NOMO-1 treated with dmso at 0.1 percent for 144 hours (cell line): Measurements from ENCODE around the gene CROT.

ENCODE experiments used
- DNase-seq: peaks from one replicate; lab custom pipeline; 2025; ENCODE audit not compliant: unreplicated experiment; lab: John Stamatoyannopoulos, UW

The CROT gene

DNA sequence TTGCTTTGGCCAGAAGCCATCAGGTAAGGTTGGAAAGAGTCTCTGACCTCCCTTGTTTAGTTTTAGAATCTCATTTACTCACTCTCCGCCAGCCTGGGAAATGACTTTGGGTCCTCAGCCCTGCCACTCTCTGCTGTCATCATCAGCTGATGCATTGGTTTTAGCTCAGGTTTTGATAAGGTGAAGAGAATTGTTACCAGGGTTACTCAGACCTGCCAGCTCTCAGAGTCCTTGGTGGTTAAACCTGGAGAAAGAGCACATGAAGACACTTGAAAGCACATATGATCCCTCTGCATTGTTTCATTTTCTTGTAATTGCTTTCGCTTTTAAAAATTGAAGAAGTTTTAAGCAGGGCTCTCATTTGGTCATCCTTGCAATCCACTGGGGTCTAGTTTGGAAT lies 4.0 kb upstream of the CROT start:
- no peak for DNase-seq

DNA sequence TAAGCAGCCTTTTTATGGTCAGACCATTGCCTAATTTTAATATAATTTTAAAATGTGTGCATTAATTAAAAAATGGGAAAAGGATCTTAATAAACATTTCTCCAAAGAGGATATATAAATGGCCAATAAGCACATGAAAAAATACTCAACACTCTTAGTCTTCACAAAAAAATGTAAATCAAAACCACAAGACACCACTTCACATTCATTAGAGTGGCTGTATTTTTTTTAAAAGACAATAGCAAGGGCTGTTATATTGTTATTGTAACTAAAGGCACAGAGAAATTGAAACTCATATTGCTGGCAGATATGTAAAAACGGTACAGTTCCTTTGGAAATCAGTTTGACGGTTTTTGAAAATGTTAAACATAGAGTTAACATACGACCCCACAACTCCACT lies 3.2 kb upstream of the CROT start:
- no peak for DNase-seq

DNA sequence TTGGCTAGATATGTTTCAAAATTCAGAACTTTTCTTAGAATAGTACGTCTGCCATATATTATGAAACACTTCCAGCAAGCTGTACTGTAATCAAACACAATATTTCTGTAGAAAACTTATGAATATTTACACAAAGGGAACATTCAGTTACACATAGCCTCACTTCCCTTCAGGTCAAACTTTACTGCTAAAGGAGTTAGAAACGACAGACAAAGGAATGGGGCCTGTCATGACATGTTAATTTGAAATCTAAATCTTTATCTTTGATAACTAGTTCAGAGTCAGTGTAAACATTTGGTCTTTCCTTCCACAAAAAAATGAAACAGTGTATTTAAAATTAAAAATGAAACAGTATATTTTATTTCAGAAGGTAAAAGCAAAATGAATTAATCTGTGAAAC lies 1.0 kb upstream of the CROT start:
- DNase-seq, result no peak

DNA sequence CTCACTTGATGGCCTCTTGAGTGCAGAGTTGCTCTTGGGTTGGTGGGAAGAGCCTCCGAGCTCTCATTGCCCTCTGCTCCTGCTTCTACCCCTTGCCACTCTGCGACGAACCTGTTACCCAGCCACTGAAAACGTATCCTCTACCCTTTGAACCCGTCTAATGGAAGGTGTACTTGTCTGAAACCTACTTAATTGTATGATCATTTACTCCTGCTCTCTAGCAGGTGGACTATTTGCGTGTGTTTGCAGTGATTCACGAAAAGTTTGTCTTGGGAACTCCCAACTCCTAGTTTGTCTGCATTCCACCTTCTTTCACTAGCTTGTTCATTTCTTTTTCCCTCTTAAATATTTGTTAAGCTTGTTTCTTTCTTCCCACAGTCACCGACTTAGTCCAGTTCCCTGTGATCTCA lies 503 bp downstream of the CROT start:
- DNase-seq, result no peak

DNA sequence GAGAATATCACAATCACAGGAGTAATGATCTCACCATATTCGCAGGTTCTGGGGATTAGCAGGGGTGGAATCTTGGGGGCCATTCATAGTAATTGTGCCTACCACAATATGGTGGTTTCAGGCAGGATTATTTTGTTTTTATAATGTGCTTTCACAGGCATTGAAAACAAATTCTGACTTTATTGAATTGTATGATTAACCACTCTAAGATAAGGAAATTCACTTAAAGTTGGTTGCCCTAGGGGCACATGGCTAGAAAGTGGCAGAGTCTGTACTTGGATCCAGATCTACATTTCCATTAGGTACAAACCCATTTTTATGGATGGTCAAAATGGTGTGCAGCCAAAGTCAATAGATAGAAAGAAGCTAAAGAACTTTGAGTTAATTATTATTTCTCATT lies 1.7 kb downstream of the CROT start:
- DNase-seq, result no peak

DNA sequence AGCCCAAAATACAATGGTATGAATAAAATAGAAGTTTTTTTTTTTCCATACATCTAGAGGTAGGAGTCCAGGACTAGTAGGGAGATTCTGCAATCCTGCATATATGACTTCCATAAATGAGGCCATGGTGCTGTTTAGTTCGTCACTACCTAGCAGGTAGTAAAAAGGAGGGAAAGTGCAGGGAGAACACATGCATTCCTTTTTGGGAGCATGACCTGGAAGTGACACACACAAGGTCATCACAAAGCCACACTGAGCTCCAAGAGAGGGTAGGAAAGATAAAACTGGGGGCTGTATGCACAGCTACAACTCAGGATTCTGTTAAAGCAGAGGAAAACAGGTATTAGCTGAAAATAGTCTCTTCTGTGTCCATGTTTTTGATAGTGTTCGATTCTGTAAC lies 2.2 kb downstream of the CROT start:
- no peak for DNase-seq

DNA sequence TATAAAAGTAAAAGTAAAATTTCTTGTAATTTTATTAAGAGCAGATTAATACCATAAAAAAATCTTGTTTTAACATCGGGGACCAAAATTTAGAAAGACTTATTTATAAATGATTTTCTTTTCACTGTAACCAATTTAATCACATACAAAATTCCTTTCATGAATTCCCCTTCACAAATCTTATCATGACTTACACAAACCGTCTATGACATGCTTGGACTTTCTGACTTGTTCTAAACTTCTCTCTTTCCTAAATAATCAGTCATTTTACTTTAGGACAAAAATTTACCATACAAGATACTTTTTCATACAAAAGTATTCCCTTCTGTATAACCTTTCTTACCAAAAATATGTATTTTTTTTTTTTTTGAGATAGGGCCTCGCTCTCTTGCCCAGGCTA lies 9.3 kb downstream of the CROT start:
- DNase-seq, result no peak

DNA sequence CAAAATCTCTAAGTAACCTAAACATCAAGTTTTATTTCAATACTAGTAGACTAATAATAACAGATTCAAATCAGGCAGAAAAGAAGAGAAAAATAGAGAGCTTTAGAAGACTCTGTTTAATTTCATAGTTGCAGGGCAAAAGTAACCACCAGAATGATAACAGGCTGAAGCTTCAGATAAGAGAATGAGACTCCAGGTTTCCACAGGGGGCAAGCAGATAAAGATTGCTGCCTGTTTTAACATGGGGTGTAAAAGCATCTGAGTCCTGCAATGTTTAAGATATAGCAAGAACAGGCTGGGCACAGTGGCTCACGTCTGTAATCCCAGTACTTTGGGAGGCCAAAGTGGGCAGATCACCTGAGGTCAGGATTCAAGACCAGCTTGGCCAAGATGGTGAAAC lies 11.0 kb downstream of the CROT start:
- DNase-seq, result no peak

DNA sequence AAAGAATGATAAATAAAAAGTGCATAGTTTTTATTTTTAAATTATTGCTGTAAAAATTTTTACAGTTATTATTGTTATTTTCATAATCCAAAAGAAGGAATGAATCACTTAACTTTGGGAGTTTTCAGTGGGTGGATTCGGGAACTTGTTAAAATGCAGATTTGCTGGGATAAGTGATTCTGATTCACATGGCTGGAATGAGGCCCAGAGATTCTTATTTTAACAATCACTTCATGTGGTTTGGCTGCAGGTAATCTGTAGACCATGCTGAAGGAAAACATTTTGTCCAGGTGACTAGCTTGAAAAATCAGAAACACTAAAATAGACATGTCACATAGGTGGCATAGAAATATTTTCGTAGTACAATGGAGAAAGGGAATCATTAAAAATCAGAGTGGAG lies 13.9 kb downstream of the CROT start:
- no peak for DNase-seq

DNA sequence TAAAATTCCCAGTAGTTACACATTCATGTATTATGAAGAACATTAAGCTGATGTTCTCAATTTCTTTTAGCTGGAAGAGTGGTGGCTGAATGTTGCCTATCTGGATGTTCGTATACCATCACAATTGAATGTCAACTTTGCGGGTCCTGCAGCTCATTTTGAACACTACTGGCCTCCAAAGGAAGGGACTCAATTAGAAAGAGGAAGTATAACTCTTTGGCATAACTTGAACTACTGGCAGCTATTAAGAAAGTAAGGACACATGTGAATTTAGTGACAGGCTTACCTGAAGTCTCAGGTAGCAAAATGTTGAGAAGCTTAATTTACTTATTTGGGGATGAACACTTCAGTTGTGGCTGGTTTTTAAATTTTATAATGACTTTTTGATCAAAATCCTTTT lies 15.9 kb downstream of the CROT start:
- no peak for DNase-seq

DNA sequence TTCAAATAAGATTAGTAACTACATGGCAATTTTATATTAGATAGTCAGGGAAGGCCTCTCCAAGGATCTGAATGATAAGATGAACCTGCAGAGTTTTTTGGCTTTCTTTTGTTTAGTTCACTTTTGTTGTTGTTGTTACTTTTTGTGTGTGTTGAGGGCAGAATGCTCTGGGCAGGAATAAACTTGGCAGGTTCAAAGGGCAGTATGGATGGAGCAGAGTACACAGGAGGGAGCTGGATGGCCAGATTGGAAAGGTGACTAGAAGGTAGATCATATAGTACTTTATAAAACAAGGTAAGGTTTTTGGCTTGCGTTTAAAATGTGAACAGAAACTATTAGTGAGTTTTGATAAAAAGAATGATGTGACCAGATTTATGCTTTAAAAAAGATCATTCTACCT lies 17.9 kb downstream of the CROT start:
- DNase-seq, result no peak

DNA sequence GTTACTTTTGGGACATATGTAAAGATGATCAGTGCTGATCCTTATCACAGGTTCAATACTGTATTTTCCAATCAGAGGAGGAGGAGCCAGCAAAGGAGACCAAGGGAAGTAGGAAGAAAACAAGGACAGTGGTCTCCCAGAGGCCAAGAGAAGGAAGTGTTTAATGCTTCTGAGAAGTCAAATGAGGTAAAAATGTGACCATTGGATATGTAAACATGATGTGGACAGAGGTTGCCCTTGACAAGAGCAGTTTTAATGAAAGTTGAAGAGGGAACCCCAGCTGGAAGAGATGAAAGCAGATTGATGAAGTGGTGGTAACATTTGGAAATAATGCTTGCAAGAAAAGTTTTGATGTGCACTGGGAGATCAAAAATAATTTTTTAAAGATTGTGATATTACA lies 18.8 kb downstream of the CROT start:
- DNase-seq, result no peak

DNA sequence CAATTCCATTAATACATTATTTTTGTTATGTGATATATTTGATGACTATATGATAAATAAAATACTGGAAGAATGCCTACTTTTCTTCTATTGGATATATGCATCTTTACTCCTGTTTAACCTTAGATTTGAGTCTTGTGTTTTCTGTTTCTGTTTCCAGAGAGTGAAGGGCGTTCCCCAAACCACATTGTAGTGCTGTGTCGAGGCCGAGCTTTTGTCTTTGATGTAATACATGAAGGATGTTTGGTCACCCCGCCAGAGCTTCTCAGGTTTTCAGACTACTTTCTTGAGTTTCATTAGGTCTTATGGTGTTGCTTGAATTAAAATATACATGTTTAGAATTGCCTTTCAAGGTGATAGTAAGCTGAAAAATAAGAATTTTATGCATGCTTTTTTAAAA lies 23.8 kb downstream of the CROT start:
- DNase-seq, result no peak

DNA sequence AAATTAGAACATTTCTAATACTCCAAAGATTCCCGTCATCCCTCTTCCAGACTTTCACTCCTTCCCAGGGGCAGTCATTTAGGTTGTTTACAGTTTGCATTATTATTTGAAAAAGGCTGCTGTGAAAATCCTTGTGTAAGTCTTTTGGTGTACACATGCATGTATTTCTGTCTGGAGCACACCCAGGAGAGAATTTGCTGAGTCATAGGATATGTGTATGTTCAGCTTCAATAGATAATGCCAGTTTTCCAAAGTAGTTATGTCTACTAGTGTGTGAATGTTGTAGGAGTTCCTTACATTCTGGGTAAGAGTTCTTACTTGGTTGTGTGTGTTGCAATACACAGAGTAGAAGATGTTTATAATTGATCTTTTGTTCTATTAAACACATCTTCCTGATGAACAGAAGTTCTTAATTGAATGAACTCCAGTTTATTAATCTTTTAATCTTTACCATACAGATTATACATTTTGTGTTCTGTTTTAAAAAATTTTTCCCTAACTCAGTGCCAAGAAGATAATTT lies 25.3 kb downstream of the CROT start:
- DNase-seq, result no peak

DNA sequence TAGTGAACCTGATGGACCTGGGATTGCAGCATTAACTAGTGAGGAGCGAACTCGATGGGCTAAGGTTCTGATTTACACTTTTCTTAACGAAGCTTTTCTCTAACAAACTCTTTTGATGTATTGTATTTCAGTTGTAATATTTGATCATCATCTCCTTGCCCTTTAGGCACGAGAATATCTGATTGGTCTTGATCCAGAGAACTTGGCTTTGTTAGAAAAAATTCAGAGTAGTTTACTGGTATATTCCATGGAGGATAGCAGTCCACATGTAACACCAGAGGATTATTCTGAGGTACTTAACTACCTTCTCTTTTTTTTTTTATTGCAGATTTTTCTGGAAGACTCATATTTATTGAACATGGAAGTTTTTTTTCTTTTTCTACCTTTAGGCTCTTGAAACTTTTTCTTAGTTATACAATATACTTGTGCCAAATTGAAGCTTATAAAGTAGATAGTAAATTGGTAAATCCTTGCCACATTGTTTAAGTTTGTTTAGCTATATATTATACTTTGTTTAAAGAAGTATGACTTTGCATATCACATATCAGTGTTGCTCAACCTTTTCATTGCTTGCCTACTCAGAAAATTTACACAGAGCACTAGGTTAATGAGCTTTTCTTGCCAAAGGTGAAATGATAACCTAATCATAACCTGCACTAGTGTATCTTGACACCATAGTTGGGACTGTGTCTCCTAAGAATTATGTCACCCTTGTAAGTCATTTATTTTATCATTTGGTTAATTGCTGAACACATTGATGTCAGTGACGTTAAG lies 30.4 kb downstream of the CROT start:
- no peak for DNase-seq

DNA sequence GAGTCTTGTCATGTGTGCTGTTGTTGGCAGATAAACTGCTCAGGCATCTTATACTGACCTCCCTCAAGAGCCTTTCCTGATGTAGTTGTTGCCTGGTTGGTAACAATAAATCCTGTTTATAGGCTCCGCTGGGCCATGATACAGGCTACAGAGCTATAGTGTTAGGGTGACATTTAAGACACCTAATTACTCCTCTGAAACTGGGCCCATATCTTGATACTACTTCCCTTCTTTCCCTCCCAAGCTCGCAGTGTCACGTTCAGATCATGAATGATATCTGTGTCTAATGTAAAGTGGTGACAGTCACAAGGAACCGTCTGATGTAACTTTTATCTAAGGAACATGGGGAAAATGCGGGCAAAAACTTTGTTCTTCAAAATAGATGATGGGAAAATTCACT lies 35.4 kb downstream of the CROT start:
- no peak for DNase-seq

DNA sequence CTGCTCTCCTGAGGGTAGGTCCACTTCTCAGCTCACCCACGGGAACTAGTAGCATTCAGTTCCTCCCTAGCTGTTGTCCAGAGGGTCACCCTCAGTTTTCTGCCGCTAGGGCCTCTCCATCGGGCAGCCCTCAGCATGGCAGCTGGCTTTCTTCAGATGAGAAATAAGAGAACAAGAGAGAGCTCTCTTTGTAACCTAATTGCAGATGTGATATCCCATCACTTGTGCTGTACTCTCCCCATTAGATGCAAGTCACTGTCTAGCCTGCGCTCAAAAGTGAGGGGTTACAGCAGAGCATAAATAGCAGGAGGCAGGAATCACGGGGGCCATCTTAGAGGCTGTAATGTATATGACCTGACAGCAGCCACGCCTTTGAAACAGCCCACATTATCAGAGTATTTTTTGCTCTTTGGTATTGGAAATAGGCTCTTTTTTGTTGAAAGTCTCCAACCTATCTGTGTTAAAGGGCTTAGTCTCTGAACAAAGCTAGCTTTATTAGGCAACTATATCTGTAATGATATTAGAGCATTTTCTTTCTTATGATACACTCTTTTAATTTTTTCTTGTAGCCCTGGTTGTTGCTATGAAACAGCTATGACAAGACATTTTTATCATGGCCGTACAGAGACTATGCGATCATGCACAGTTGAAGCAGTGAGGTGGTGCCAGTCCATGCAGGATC lies 45.7 kb downstream of the CROT start:
- no peak for DNase-seq

DNA sequence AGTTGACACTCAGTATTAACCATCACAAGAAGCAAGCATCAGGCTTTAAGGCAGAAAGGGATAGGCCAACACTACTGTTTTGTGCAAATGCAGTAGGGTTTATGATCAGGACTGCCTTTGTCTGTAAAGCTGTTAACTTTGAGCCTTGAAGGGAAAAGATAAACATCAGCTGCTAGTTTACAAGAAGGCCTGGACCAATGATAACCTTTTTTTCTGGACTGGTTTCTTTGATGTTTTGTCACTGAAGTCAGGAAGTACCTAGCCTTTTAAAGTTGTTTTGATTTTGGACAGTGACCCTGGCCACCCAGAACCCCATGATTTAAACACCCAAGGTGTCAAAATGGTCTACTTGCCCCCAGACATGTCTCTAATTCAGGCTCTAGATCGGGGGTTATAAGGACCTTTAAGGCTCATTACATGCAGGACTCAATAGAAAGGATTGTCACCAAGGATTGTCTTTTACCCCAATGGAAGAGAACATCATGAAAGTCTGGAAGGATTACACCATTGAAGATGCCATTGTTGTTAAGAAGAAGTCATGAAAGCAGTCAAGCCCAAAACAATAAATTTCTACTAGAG lies 50.1 kb downstream of the CROT start:
- no peak for DNase-seq

DNA sequence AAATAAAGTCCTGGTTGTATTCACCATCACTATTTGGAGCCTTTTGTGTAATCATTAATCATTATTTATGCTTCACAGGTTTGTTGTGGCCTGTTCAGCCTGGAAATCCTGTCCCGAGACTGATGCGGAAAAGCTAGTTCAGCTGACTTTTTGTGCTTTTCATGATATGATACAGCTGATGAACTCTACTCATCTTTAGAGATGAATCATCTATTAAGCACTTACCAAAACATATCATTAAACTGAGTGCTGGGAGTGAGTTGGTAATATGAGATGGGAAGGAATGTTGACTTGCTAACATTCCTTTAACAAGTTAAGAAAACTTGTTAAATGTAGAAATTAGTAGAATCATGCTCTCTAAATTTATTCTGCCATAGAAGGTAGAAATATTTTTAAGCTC lies 53.0 kb downstream of the CROT start:
- no peak for DNase-seq

DNA sequence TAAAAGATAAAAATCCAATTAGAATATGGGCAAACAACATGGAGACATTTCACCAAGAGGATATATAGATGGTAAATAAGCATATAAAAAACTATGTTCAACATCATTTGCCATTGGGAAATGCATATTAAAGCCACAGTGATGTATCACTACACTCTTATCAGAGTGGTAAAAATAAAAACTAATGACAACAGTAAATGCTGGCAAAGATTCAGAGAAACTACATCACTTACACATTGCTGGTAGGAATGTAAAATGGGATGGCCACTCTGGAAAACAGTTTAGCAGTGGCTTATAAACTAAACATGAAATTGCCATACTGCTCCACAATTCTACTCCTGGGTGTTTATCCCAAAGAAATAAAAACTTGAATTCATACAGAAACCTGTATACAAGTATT lies 59.2 kb downstream of the CROT start:
- DNase-seq, result no peak

DNA sequence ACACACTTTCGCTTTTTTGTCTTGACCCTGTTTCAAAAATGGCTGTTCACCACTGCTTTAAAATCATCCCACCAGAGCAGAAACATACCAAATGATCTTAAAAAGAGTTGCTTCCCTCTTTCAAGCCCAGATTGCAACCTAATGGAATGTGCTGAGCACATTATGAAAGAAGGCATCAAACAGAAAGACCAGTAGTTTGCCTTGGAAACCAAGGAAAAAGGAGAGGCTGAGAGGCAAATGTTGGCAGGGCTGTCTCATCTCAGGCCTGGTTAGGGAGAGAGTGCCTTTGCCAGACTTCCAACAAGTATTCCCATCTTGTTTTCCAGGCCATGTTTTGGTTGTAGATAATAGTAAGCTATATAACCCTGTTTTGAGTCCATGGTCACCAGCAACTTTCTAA lies 65.7 kb downstream of the CROT start:
- no peak for DNase-seq

DNA sequence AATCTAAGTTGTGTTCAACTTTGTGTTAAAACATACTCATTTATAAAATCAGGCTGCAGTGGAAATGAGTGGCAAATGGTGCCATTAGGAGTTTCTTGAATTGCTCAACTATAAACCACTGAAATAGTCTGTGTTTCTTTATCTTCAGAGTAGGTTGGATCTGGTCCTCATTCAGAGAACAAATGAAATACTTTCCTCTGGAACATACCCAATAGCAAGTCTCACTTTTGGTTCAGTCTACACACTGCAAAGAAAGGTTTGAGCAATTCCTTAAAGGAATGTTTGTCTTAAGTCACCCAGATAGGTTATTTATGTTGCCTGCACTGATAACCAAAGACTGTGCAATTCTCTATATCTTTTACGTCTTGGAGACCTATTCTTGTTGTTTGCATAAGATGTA lies 67.6 kb downstream of the CROT start:
- DNase-seq, result no peak
